PFSK-1 (cell line): Measurements from ENCODE around the gene GCHFR.

Experiments
- POLR2AphosphoS5 ChIP-seq: IDR thresholded peaks from 2 replicates; pipeline ENCODE4 v1.6.1; 2012; ENCODE audit warnings: low read depth, mild to moderate bottlenecking, control low read depth, low read length, moderate library complexity
- REST ChIP-seq, 2 experiments: IDR thresholded peaks; 2 replicates each; pipeline versions ENCODE4 v1.6.1 to v1.8.0; 2011 to 2012; ENCODE audit warnings: low read depth in 2 of 2, low read length in 2 of 2, control low read depth in 1 of 2, inconsistent platforms in 1 of 2, mild to moderate bottlenecking in 1 of 2, moderate library complexity in 1 of 2; ENCODE audit not compliant: insufficient read depth in 1 of 2

GRCh38 chr15:40776537-40777141 is 12.8 kb downstream of the GCHFR start:
- no peak for TF ChIP-seq POLR2AphosphoS5
- no peak for TF ChIP-seq REST (IDR thresholded peaks at IDR 0.05; ENCODE audit: insufficient read depth in 1 of 2, low read depth in 2 of 2, low read length in 2 of 2)
